A549 (cell line): ENCODE measurements around the gene ITPRID1.

Source experiments
- BCL3 ChIP-seq: fragments of >200 bp; sonication (Bioruptor Twin); formaldehyde crosslinking; IDR thresholded peaks from 3 replicates; pipeline ENCODE4 v1.6.1; 2016
- CTCF ChIP-seq: fragments of >200 bp; sonication (Bioruptor Twin); formaldehyde crosslinking; IDR thresholded peaks from 3 replicates; pipeline ENCODE4 v1.5.1; 2016
- ESRRA ChIP-seq: fragments of 150-350 bp; IDR thresholded peaks from 2 replicates; pipeline ENCODE4 v1.6.1; 2014; ENCODE audit warnings: mild to moderate bottlenecking, low read length, borderline replicate concordance
- REST ChIP-seq: fragments of 200-600 bp; sonication (generic); IDR thresholded peaks from 2 replicates; pipeline ENCODE4 v1.6.1; 2016; ENCODE audit warnings: antibody characterized with exemption, mild to moderate bottlenecking, moderate library complexity
- ZSCAN20 ChIP-seq: fragments of 250-450 bp; sonication (Bioruptor Pico); IDR thresholded peaks from 2 replicates; pipeline ENCODE4 v1.8.0; 2022; ENCODE audit warnings: mild to moderate bottlenecking, moderate library complexity

GRCh38 chr7:31516680-31517502 lies 3.0 kb downstream of the ITPRID1 start:
- TF ChIP-seq CTCF: no peak
- TF ChIP-seq ESRRA: no peak
- no peak for TF ChIP-seq REST
- no peak for TF ChIP-seq BCL3
- no peak for TF ChIP-seq ZSCAN20 (CRISPR knock-in tag)
